ENCODE measurements around the gene NT5DC1.

- no peak for TF ChIP-seq CTCF (IDR thresholded peaks at IDR 0.05; ENCODE audit: borderline replicate concordance, extremely low read depth, low read length, poor library complexity, severe bottlenecking)
- no peak for TF ChIP-seq EZH2 (IDR thresholded peaks at IDR 0.05; ENCODE audit: borderline replicate concordance, low read depth, low read length, severe bottlenecking)
These were observed 182.5 kb downstream of the NT5DC1 start for GRCh38 chr6:116283191-116283590.
